ENCODE data around the gene ATXN2.
"Not testable (repeated sequence)": the region's sequence is repeated elsewhere in the genome, so short reads cannot be mapped to it uniquely, and the experiment has no call there.

ATXN2 gene

DNA sequence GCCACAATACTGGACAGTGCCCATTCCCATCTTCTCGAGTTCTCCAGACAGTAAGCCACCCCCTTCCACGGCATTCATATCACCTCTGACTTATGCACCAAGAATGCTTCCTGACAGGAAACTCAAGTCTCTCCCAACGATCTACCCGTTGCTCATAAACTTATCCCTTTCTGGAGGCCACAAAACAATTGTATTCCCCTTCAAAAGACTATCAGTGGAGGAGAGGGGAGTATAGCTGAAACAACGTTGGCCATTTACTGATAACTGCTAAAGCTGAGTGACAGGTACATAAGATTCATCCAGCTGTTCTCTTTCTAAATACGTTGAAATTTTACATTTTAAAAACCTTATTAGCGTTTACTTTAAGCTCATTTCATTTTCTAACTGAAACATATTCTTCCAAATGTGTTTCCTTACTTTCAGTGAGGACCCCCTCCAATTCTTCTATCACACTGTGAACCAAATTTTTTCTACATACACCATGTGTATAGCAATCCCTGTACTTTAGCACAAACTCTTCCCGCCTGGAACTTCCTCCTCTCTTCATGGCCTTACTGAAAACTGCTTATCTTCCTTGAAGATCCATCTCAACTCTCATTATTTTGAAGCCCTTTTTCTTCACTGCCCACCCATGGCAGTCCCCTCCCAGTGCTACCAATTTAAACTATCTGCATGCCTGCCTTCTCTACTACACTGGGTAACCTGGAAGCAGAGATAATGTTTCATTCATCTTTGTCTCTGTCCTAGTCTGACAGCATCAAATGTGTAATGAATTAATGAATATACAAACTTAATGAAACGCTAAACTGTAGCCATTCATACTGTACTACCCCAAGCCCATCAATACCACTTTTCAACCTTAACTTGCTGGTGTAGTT, 28.8 kb downstream of the ATXN2 start:
- DNase-seq (ENCODE audit: low spot score), result no peak

DNA sequence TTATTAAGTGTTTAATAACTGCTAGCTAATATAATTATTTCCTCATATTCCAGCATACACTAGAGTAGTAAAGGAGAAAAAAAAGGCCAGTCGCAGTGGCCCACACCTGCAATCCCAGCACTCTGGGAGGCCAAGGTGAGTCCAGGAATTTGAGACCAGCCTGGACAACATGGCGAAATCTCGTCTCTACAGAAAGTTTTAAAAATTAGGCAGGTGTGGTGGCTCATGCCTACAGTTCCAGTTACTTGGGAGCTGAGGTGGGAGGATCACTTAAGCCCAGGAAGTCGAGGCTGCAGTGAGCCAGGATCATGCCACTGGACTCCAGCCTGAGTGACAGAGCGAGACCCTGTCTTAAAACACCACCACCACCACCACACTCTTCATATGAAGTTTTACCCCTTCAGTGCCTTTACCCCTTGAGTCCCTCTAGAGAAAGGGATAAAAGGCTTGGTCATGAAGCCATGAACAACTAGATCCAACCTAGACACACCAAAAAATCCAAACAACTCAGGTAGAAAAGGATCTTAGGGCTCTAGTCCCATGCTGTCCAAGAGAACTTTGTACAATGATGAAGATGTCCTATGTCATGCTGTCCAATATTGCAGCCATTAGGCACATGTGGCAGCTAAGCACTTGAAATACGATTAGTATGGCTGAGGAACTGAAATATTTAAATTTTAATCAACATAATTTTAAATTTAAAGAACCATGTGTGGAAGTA, 29.6 kb downstream of the ATXN2 start:
- DNase-seq (ENCODE audit: low spot score), result no peak

DNA sequence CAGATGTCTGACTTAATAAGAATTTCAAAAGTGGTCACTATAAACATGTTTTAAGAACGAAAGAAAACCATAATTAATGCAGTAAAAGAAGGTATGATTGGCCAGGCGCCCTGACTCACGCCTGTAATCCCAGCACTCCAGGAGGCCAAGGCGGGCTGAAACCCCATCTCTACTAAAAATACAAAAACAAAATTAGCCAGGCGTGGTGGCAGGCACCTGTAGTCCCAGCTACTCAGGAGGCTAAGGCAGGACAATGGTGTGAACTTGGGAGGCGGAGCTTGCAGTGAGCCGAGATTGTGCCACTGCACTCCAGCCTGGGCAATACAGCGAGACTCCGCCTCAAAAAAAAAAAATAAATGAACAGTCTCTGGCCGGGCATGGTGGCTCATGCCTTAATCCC, 38.3 kb downstream of the ATXN2 start:
- not testable (repeated sequence) for DNase-seq (ENCODE audit: low spot score)

DNA sequence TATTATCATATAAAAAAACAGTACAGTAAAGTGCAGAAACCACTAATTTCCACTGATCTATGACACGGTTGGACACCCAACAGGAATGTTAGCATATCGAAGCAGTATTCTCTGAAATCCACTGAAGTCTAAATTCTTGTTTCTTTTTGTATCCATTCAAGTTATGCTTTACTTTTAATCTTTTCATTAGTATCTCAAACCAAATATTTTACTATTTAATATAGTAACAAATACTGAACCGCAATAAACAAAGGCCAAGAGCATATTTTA, 41.1 kb downstream of the ATXN2 start:
- no peak for DNase-seq (ENCODE audit: low spot score)

DNA sequence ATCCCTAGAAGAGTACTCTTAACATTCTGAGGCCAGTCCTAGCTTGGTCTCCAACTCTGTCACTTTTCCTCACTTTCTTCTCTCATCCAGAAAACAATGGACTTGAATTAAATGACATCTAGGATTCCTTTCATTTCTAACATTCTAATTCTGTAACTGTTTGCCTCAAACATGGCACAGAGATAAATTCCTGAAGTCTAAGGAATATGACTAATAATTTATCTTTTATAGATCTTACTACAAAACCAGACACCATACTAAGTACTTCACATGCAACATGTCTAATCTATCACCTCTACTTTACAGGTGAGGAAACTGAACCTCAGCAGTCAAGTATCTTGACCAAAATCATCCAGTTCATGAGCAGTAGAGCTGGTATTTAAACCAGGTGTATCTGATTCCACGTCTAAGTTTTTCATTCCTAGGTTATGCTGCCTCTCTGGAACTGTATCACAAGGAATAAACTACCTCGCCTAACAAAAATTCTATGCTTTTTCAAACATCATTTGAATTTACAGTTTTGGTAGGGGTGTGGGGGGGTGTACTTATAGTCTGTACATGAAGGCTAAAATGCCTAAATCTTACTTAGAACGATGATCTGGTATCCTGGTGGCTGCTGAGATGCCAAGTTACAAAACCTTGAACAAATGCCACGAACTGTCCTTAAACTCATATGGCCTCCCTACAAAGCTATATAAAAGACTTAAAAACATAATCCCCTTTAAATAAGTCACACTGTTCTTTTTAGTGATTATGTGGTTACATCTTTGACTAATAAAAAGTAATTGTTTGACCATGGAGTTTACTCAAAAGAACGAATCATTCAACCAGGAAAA, 41.6 kb downstream of the ATXN2 start:
- DNase-seq (ENCODE audit: low spot score), result peak; percentile 2

DNA sequence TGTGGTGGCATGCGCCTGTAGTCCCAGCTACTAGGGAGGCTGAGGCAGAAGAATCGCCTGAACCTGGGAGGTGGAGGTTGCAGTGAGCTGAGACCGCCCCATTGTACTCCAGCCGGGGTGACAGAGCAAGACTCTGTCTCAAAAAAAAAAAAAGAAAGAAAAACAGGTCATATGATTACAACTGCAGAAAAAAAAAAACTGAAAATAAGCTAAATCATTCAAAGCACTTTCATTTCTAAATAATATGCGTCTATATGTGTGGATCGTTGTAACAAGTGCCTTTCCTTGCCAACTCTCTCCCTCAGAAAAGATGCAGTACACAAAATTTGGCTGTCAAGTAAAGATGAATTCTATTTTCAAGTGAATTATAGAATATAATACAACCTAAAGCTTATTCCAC, 42.4 kb downstream of the ATXN2 start:
- peak; percentile 1 for DNase-seq (ENCODE audit: low spot score)

DNA sequence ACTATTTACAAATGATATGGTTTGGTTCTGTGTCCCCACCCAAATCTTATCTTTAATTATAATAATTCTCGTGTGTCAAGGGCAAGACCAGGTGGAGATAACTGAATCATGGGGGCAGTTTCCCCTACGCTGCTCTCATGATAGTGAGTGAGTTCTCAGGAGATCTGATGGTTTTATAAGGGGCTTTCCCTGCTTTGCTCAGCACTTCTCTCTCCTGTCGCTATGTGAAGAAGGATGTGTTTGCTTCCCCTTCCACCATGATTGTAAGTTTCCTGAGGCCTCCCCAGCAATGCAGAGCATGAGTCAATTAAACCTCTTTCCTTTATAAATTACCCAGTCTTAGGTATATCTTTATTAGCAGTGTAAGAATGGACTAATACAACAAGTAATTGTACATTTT, 43.8 kb downstream of the ATXN2 start:
- DNase-seq (ENCODE audit: low spot score), result not testable (repeated sequence)

DNA sequence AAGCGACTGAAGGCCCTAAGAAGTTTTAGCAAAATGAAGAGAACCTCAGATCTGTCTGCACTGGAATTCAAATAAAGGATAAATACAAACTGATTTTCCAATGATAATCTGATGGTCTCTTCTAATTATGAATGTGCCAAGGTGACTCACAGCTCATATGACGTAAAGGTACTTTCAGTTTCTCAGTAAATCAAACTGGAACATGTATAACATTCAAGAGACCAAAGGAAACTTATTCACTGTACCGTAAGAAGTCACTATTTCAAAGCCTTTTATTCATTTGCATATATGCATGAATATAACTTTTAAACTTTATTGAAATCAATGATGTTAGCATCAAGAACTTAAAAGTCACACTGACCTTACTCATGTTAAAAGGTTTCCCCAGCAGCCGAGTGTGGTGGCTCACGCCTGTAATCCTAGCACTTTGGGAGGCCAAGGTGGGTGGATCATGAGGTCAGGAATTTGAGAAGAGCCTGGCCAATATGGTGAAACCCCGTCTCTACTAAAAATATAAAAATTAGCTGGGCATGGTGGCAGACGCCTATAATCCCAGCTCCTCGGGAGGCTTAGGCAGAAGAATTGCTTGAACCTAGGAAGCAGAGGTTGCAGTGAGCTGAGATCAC, 52.2 kb downstream of the ATXN2 start:
- no peak for DNase-seq (ENCODE audit: low spot score)

DNA sequence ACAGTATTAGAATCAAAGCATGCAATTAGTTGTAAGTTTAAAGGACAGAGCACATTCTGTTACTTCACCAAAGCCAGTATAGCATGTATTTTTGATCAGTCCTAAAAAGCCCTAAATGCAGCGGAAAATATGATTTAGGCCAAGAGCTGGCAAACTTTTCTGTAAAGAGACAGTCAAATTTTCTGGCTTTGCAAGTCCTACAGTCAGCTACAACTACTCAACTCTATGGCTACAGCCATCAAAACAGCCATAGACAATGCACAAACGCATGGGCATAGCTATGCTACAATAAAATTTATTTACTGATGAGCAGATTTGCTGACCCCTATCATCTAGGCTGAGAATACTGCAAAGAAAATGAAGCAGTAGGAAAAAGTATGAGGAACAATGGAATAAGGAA, 52.9 kb downstream of the ATXN2 start:
- no peak for DNase-seq (ENCODE audit: low spot score)

DNA sequence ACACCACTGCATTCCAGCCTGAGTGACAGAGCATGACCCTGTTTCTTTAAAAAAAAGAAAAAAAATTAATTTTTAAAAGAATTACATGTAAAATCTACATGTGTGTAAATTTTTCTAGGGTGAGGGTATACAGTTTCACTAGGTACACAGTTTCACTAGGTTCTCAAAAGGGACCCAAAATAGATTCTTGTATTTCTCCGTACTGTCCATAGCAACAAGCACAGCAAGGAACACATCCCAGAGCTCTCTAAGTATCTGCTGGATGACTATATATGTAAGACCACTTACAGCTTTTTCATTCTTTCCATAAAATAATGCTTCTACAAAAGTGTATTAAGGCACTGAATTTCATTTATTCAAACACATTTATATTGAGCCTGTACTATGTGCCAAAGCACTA, 55.1 kb downstream of the ATXN2 start:
- DNase-seq (ENCODE audit: low spot score), result no peak

DNA sequence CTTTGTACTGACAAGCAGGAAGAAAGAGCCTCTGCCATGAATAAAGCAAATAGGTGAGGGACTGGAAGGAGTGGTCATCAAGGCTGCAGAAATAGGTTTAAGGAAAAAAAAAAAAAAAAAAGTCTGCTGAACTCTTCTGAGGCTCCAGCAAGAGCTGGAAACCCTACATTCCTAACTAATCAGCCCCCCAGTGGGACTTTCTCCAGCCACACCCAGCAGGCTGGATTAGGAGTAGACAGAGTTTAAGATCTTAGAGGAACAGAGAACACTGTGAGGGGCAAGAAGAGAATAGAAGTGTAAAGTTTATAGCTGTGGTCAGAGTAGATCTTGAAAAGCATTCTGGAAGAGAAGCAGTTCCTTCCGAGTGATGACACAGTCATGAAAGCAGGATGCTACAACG, 66.4 kb downstream of the ATXN2 start:
- DNase-seq (ENCODE audit: low spot score), result no peak

DNA sequence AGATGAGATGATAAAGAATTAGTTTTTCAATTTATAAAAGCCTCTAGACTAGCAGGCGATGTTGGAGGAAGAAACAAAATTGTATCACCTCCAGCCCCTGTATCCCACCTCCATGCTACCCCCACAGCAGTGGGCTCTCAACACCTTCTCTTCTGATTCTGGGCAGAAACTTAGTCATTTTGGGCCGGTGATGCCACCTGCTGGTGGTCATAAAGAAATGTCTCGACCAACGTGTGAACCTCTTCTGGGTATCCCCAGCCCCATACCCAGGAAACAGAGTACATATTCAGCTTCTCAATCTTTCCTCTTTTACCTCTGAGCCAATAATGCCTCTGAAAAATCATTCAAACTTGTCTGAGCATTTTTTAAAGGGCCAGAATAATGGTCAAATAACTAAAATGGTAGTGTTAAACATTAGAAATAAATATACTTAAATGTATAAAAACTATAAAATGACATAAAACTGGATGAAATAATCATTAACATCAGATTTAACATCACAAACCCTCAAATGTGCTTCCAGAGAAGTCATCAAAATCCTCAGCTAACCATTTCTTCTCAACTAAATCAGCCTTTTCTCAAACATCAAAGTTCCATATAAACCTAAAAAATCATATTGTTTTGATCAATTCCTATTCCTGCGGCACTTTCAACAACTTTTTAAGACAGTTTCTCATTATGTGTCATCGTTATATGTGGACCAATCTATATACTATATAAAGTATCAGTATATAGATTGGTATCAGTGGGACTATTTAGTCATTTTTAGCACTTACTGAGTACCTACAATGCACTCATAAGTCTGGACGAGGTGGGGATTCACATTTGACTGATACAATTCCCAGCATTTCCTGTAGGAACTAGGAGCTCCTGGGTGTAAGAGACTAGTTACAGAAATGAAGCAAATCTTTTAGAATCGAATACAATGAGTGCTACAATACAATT, 69.4 kb downstream of the ATXN2 start:
- DNase-seq (ENCODE audit: low spot score), result peak; percentile 73

DNA sequence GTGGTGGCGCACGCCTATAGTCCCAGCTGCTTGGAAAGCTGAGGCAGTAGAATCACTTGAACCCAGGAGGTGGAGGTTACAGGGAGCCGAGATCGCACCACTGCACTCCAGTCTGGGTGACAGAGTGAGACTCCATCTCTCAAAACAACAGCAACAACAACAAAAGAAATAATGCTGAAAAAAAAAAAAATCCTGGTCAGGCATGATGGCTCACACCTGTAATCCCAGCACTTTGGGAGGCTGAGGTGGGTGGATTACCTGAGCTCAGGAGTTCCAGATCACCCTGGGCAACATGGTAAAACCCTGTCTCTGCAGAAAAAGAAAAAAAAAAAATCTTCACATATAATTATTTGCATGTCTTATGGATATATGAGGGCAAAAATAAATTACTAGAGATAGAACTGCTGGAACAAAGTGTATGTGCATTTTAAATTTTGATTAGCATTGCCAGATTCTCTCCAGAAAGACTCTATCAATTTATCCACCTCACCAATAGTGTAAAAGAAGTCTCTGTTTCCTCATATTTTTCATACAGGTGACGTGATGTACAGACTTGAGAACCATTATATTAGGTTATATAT, 75.4 kb downstream of the ATXN2 start:
- no peak for DNase-seq (ENCODE audit: low spot score)

DNA sequence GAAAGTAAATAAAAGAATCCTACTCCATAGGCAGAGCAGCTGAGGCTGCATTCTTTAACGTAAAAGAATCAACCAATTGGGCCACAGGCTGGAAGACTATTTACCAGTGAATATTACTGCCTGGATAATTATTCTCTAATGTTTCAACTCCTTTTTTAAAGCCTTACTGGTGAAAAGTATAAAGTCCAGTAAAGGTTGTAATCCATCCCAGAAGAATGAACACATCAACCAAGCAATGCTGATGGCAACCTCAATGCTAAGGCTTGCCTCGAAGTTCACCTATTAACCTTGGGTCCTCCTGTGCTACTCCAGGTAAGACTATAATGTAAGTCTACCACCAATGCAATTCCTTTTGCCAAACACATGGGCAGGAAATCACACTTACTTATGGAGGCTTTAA, 77.3 kb downstream of the ATXN2 start:
- DNase-seq (ENCODE audit: low spot score), result no peak

DNA sequence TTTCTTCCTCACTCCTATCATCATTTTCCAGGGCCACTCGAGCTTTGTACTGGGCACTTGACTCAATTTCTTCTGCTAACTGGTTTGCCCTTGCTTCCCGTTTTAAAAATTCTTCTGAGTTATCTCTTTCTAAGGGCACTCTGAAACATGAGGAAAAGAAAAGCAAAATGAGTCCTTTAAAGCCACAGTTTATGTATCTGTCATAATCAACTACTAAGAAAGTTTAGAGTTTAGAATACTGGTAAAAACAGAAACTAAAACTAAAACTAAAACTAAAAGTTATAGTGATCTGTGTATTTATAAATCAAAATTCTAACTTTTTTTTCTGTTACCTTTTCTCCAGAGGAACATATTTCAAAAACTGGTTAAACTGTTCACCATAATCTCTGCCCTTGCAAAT, 79.2 kb downstream of the ATXN2 start:
- DNase-seq (ENCODE audit: low spot score), result no peak

DNA sequence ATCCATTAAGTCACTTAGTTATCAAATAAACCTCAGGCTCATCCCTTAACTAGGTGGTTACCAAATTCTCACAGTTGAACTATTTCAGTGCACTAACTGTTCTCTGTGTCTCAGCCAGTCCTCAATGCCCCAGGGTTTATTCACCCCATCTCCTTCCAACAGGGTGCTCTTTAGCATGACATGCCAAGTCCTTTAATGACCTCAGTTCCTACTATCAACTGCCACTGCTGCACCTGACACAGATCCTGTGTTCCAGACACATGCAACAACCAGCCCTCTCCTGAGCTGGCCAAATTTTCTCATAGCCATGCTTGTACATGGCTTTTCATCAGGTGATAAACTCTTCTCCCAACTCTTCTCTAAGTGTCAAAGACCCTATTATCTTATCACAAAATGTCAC, 80.0 kb downstream of the ATXN2 start:
- no peak for DNase-seq (ENCODE audit: low spot score)

DNA sequence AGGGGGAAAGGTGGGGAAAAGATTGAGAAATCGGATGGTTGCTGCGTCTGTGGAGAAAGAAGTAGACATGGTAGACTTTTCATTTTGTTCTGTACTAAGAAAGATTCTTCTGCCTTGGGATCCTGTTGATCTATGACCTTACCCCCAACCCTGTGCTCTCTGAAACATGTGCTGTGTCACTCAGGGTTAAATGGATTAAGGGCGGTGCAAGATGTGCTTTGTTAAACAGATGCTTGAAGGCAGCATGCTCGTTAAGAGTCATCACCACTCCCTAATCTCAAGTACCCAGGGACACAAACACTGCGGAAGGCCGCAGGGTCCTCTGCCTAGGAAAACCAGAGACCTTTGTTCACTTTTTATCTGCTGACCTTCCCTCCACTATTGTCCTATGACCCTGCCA, 91.4 kb downstream of the ATXN2 start:
- not testable (repeated sequence) for DNase-seq (ENCODE audit: low spot score)

DNA sequence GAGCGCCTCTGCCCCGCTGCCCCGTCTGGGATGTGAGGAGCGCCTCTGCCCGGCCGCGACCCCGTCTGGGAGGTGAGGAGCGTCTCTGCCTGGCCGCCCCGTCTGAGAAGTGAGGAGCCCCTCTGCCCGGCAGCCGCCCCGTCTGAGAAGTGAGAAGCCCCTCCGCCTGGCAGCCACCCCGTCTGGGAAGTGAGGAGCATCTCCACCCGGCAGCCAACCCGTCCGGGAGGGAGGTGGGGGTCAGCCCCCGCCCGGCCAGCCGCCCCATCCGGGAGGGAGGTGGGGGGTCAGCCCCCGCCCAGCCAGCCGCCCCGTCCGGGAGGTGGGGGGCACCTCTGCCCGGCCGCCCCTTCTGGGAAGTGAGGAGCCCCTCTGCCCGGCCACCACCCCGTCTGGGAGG, 91.9 kb downstream of the ATXN2 start:
- not testable (repeated sequence) for DNase-seq (ENCODE audit: low spot score)

DNA sequence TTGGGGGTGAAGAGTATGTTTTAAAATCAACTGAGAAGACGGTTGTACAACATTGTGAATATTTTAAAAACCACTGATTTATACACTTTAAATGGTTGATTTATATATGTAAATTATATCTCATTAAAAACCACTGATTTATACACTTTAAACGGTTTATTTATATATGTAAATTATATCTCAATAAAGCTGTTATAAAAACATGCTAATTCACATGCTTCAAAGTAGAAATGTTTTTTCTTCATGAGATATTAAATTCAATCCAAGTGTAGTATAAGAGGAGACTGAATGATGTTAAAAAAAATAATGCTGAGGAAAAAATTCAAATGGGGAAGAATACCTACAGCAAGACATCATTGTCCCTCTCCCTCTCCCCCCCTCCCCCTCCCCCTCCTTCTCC, 92.9 kb downstream of the ATXN2 start:
- no peak for DNase-seq (ENCODE audit: low spot score)

DNA sequence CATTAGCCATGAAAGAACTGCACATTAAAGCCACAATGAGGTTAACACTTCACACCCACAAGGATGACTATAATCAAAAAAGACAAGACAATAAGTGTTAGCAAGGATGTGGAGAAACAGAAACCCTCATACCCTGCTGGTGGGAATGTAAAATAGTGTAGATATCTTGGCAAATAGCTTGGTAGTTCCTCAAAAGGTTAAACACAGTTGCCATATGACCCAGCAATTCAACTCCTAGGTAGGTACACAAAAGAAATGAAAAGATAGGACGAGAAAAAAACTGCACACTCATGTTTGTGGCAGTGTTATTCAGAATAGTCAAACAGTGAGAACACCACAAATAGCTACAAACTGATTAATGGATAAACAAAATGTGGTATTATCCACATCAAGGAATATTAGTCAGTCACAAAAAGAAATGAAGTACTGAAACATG, 93.5 kb downstream of the ATXN2 start:
- DNase-seq (ENCODE audit: low spot score), result no peak

DNA sequence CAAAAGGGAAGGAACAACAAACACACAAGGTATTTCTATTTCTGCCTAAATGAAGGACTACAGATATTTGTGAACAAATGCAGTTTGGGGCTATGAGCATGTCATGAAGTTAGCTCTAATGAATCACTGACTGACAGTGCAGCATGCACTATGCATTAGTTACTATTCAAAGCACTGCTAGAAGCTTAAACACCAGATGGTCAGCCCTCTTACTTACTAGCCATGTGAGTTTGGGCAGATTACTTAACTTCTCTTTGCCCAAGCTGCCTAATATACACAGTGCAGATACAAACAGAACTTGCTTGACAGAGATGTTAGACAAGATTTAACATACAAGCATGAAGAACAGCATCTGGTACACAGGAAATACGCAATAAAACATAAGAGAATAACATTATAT, 96.0 kb downstream of the ATXN2 start:
- DNase-seq (ENCODE audit: low spot score), result no peak

All from hematopoietic multipotent progenitor cell treated with erythropoietin and hydrocortisone succinate and interleukin-3 and kit ligand, for 15 days (in vitro differentiated cells).